ENCODE results near the gene MDK.

MDK gene

DNA sequence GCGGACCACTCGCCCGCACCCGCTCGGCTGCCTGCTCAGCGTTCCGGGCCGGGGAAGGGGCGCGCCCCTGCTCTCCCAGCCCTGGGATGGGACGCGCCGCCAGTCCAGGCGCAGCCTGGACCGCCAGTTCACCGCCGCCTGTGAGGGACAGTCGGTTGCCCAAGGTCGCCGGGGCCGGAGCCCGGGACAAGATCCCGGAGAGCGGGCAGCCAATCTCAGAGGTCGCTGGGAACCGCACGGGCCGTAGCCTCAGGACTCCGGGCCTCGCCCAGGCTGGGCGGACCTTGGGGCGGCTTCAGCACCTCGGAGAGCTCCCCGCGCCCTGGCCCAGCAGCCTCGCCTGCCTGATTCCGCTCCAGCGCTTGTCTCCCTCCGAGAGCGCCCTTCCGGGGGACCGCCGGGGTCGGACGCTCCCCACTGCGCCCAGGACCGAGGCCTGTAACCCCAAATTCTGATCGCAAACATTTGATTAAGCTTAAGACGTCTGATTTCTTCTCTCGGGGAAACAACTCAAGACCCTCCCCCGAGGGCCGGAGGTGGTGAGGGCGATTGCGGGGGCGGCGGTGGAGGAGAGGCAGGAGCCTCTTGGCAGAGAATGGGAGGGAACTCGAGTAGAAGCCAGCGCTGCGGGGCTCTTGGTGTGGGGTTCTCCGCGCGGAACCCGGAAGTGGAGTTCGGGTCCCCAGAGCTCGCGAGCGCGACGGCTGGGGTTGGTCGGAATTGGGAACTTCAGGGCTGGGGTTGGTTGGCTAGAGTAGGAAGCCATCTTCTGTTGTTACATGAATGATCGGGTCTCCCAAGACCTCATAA is 11.2 kb downstream of the MDK start:
- FAIRE-seq (peak; percentile 66), DNase-seq (ENCODE audit: insufficient read length, low spot score) (peak; percentile 98)
- peak; percentile 30 for TF ChIP-seq PAX5 (IDR thresholded peaks at IDR 0.05; ENCODE audit: insufficient read depth, low read length, severe bottlenecking)
- no peak for TF ChIP-seq POLR2AphosphoS5 (IDR thresholded peaks at IDR 0.05; ENCODE audit: low read depth, low read length)

DNA sequence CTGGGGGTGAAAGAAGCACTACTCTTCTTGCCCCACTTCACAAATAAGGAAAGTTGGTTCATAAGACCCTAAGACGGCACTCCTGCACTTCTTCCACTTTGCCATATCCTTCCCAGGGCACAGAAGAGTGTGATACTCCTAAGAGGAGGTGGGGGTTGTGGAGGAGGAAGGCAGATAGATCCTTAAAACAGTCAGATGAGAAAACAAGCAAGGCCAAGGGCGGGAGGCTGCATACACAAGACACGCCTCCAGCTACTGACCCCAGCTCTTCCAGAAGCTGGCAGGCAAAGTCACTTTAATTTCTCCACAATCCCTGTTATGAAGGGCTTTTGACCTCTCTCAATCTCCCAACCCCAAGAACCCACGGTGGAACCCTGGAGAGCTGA is 11.8 kb downstream of the MDK start:
- DNase-seq (ENCODE audit: insufficient read length, low spot score) (no peak), FAIRE-seq (no peak)
- TF ChIP-seq PAX5 (IDR thresholded peaks at IDR 0.05; ENCODE audit: insufficient read depth, low read length, severe bottlenecking) (no peak), POLR2AphosphoS5 (IDR thresholded peaks at IDR 0.05; ENCODE audit: low read depth, low read length) (no peak), SPI1 (IDR thresholded peaks at IDR 0.05; ENCODE audit: low read depth, low read length) (no peak), POLR2A (IDR thresholded peaks at IDR 0.05; ENCODE audit: low read depth, low read length) (no peak), POU2F2 (IDR thresholded peaks at IDR 0.05; ENCODE audit: low read depth, low read length) (no peak), TAF1 (IDR thresholded peaks at IDR 0.05; ENCODE audit: low read depth, low read length) (no peak)

DNA sequence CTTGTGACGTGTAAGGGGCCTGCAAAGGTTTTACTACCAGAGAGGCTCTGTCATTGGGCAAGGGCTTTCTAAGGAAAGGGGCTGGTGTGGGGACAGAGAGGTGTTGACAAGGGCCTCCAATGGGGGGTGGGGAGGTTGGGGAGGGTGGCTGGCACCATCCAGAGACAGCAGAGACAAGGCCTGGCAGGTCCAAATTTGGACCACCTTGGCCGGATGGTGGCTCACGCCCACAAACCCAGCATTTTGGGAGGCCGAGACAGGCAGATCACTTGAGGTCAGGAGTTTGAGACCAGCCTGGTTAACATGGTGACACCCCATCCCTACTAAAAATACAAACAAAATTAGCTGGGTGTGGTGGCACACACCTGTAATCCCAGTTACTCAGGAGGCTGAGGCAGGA is 12.3 kb downstream of the MDK start:
- TF ChIP-seq SPI1 (IDR thresholded peaks at IDR 0.05; ENCODE audit: low read depth, low read length) = no peak
- TF ChIP-seq POU2F2 (IDR thresholded peaks at IDR 0.05; ENCODE audit: low read depth, low read length) = no peak
- TF ChIP-seq PAX5 (IDR thresholded peaks at IDR 0.05; ENCODE audit: insufficient read depth, low read length, severe bottlenecking) = no peak
- no peak for TF ChIP-seq POLR2AphosphoS5 (IDR thresholded peaks at IDR 0.05; ENCODE audit: low read depth, low read length)
- TF ChIP-seq POLR2A (IDR thresholded peaks at IDR 0.05; ENCODE audit: low read depth, low read length) = no peak
- TF ChIP-seq TAF1 (IDR thresholded peaks at IDR 0.05; ENCODE audit: low read depth, low read length) = no peak
- FAIRE-seq (no peak), DNase-seq (ENCODE audit: insufficient read length, low spot score) (no peak)

GRCh38 chr11:46397526-46397925 is 16.1 kb downstream of the MDK start:
- no peak for FAIRE-seq
- DNase-seq (ENCODE audit: insufficient read length, low spot score) = no peak
- TF ChIP-seq TAF1 (IDR thresholded peaks at IDR 0.05; ENCODE audit: low read depth, low read length) (no peak), SPI1 (IDR thresholded peaks at IDR 0.05; ENCODE audit: low read depth, low read length) (no peak), POLR2AphosphoS5 (IDR thresholded peaks at IDR 0.05; ENCODE audit: low read depth, low read length) (no peak), POU2F2 (IDR thresholded peaks at IDR 0.05; ENCODE audit: low read depth, low read length) (no peak), PAX5 (IDR thresholded peaks at IDR 0.05; ENCODE audit: insufficient read depth, low read length, severe bottlenecking) (no peak), POLR2A (IDR thresholded peaks at IDR 0.05; ENCODE audit: low read depth, low read length) (no peak)

DNA sequence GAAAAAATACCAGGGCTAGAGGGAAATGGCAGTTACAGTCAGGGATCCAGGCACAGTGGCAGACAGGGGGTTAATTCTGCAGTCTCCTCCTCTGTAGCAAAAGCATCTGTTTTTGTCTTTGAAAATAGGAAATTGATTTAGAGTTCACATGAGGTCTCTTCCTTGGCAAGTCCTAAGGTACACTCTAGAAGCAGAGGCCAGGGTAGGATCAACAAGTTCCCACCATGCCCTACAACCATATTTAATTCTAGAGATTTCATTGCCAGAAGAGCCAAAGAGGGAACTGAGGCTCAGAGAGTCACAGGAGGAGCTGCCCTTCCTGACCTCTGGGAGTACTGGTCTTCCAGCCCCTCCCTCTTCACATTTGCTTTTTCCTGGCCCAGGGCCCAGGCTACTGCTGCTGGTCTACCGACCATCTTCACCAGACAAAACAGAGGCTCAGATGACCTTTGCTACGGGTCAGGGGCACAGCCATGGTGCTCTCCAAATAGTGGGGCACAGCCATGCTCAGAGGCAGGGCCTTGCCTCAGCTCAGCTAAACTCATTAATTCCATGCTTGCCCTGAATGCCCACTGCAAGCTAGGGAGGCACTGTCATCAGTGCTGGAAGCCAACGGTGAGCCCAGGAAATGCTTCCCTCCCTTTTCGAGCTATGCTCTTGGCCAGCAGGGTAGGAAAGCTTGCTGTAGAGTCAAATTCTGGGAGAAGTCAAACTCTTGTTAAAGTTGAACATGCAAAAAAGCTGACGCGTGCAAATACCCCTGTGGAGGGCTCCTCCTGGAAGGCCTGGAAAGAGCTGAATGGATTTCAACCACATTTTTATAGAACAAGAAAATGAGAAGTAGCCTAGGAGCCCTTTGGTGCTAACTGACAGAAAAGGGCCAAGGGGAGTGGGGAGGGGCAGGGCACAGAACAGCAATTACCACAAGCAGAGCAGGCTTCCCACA is 21.8 kb downstream of the MDK start:
- DNase-seq (ENCODE audit: insufficient read length, low spot score) (no peak), FAIRE-seq (no peak)
- no peak for TF ChIP-seq TAF1 (IDR thresholded peaks at IDR 0.05; ENCODE audit: low read depth, low read length)
- no peak for TF ChIP-seq POU2F2 (IDR thresholded peaks at IDR 0.05; ENCODE audit: low read depth, low read length)
- TF ChIP-seq PAX5 (IDR thresholded peaks at IDR 0.05; ENCODE audit: insufficient read depth, low read length, severe bottlenecking) = no peak
- TF ChIP-seq SPI1 (IDR thresholded peaks at IDR 0.05; ENCODE audit: low read depth, low read length) = no peak
- no peak for TF ChIP-seq POLR2A (IDR thresholded peaks at IDR 0.05; ENCODE audit: low read depth, low read length)
- TF ChIP-seq POLR2AphosphoS5 (IDR thresholded peaks at IDR 0.05; ENCODE audit: low read depth, low read length) = no peak

GRCh38 chr11:46404476-46405017 is 23.1 kb downstream of the MDK start:
- FAIRE-seq (no peak), DNase-seq (ENCODE audit: insufficient read length, low spot score) (no peak)
- TF ChIP-seq POLR2A (IDR thresholded peaks at IDR 0.05; ENCODE audit: low read depth, low read length) (no peak), POU2F2 (IDR thresholded peaks at IDR 0.05; ENCODE audit: low read depth, low read length) (no peak), TAF1 (IDR thresholded peaks at IDR 0.05; ENCODE audit: low read depth, low read length) (no peak), SPI1 (IDR thresholded peaks at IDR 0.05; ENCODE audit: low read depth, low read length) (no peak), PAX5 (IDR thresholded peaks at IDR 0.05; ENCODE audit: insufficient read depth, low read length, severe bottlenecking) (no peak), POLR2AphosphoS5 (IDR thresholded peaks at IDR 0.05; ENCODE audit: low read depth, low read length) (no peak)

DNA sequence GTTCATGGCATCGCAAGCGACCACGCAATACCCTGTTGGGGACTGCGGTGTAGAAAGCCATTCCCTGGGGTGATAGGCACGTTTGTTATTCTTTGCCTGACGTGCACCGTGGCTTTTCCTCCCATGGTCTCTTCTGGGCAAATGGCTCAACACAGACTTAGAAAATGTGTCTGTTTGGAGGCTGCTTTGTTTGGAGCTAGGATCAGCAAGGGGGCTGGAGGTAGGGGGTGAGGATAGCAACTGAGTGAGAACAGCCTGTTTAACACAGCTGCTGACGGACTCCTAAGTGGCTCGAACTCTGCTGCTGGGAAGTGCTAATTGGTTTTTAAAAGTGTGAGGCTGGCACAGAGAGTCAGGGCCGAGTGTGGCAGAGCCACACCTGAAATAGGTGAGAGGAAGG is 26.2 kb downstream of the MDK start:
- FAIRE-seq (no peak), DNase-seq (ENCODE audit: insufficient read length, low spot score) (no peak)
- TF ChIP-seq POLR2A (IDR thresholded peaks at IDR 0.05; ENCODE audit: low read depth, low read length) (no peak), POLR2AphosphoS5 (IDR thresholded peaks at IDR 0.05; ENCODE audit: low read depth, low read length) (no peak), TAF1 (IDR thresholded peaks at IDR 0.05; ENCODE audit: low read depth, low read length) (no peak), POU2F2 (IDR thresholded peaks at IDR 0.05; ENCODE audit: low read depth, low read length) (no peak), SPI1 (IDR thresholded peaks at IDR 0.05; ENCODE audit: low read depth, low read length) (no peak), PAX5 (IDR thresholded peaks at IDR 0.05; ENCODE audit: insufficient read depth, low read length, severe bottlenecking) (no peak)

- TF ChIP-seq TAF1 (IDR thresholded peaks at IDR 0.05; ENCODE audit: low read depth, low read length) (no peak), PAX5 (IDR thresholded peaks at IDR 0.05; ENCODE audit: insufficient read depth, low read length, severe bottlenecking) (no peak), POU2F2 (IDR thresholded peaks at IDR 0.05; ENCODE audit: low read depth, low read length) (no peak), SPI1 (IDR thresholded peaks at IDR 0.05; ENCODE audit: low read depth, low read length) (no peak), POLR2A (IDR thresholded peaks at IDR 0.05; ENCODE audit: low read depth, low read length) (no peak), POLR2AphosphoS5 (IDR thresholded peaks at IDR 0.05; ENCODE audit: low read depth, low read length) (no peak)
- DNase-seq (ENCODE audit: insufficient read length, low spot score) = no peak
- FAIRE-seq = no peak
Observed at GRCh38 chr11:46408407-46408986, 27.0 kb downstream of the MDK start.

- DNase-seq (ENCODE audit: insufficient read length, low spot score) = no peak
- FAIRE-seq = no peak
- TF ChIP-seq POU2F2 (IDR thresholded peaks at IDR 0.05; ENCODE audit: low read depth, low read length) (no peak), POLR2A (IDR thresholded peaks at IDR 0.05; ENCODE audit: low read depth, low read length) (no peak)
Observed at GRCh38 chr11:46410021-46410420, 28.6 kb downstream of the MDK start.
